Superior temporal gyrus (tissue), 1 donor: Measurements from ENCODE around the gene PLCL1.
"Not testable (repeated sequence)": the region's sequence is repeated elsewhere in the genome, so short reads cannot be mapped to it uniquely, and the experiment has no call there.

Experiments used
- DNase-seq: peaks from one replicate; pipeline ENCODE4 v3.0.0-alpha.2; 2016; ENCODE audit errors: extremely low spot score

PLCL1 gene

GRCh38 chr2:197997083-197997541, 192.7 kb downstream of the PLCL1 start:
- no peak for DNase-seq

DNA sequence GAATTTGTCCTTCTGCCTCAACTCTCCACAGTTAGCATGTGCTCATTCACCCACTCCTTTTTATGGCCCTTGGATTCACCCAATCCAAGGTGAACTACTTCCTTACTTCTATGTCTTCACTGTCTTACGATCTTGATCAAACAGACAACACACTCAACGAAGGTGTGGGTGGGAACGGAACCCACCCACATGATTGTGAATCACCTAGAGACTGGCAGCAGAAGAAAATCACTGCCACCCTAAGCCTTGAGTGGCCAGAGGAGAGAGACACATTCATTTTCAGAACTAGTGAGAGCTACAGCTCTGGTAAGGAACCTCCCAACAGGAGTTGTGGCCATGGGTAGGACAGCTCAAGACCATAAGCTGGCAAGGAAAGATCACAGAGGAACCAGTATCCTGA, 194.3 kb downstream of the PLCL1 start:
- no peak for DNase-seq

GRCh38 chr2:198000417-198000816, 196.0 kb downstream of the PLCL1 start:
- no peak for DNase-seq

GRCh38 chr2:198004173-198004572, 199.8 kb downstream of the PLCL1 start:
- DNase-seq: no peak

DNA sequence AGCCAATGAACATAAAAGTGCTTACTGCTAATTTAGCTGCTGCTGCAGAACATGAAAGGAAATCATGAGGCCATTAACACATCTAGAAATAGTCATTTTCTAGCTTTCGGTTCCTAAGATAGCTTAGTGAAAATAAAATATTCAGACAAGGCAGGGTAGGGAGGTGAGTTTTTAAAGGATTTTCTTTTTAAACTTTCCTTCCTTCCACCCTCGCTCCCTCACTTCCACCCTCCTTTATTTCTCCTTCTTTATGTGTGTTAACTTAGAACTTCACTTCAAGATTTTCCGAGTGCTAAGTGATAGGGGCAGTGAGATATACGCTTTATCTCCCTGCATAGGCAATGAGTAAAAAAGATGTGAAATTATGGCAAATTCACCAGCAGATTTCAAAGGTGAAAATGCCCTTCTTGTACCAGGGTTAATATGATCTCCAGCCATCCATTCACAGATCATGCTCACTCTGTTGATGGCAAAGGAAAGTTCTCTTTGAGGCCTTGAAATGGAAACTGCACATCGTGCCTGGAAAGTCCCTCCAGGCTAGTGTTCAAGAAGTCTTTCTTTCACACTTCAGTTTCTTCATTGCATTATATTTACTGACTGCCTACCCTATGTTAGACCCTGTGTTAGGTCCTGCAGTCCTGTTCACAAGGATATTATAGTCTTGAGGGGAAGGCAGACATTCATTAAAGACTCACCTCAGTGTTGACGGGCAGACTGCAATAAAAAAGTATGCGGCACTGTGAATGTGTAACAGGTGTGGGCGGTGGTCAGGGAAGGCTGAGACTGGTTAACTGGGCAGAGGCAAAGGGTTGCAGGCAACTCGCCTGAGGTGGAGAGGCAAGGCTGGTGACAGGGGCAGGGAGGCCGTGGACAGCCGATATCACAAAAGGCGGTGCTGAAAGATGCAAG, 200.8 kb downstream of the PLCL1 start:
- DNase-seq: peak; percentile 36

DNA sequence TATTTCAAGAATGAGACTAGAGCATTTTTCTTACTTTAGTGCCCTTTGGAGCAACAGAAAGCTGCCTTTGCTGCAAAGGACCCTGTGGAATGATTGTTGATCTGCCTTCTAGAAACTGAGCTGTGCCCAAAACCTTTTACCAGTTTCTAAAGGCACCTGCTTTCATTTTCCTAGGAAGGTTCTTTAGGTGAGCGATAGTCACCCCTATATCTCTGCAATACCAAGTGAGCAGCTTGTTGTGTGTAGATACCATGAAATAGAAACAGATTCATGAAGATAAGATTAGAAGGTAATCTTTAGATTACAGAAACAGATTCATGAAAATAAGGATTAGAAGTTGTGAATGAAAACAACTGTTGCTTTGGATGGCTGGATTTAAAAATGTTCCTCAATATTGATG, 202.3 kb downstream of the PLCL1 start:
- no peak for DNase-seq

DNA sequence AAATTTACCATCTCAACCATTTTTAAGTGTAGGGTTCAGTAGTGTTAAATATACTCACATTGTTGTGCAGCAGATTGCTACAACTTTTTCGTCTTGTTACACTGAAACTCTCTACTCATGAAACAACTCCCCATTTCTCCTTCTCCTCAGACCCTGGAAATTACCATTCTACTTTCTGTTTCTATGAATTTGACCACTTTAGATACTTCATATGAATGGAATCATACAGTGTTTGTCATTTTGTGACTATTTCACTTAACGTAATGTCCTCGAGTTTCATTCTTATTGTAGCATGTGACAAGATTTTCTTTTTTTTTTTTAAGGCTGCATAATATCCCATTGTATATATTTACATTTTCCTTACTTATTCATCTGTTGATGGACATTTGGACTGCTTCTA, 203.8 kb downstream of the PLCL1 start:
- no peak for DNase-seq

GRCh38 chr2:198012025-198012424, 207.6 kb downstream of the PLCL1 start:
- DNase-seq: no peak

GRCh38 chr2:198016243-198016642, 211.8 kb downstream of the PLCL1 start:
- no peak for DNase-seq

GRCh38 chr2:198017068-198017467, 212.7 kb downstream of the PLCL1 start:
- DNase-seq: no peak

- DNase-seq: no peak
Observed at GRCh38 chr2:198028955-198029354, 224.6 kb downstream of the PLCL1 start.

- not testable (repeated sequence) for DNase-seq
Observed at GRCh38 chr2:198029576-198029975, 225.2 kb downstream of the PLCL1 start.

DNA sequence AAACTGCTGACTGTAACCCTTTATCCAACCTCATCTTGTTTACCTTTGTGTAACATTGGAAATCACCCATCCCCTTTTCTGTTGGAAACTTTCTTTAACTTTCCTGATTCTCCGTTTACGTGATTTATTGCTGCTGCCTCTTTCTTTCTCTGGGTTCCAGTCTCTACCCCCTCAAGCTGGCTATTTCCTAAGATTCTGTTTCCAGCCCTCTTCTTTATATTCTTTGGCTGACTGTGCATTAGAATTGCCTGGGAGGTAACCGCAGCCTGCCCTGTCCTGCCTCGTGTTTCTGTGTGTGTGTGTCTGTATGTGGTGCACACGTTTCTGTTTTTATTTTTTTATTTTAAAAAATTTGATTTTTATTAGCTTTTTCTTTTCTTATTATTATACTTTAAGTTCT, 229.2 kb downstream of the PLCL1 start:
- DNase-seq: no peak

GRCh38 chr2:198036029-198036879, 231.9 kb downstream of the PLCL1 start:
- no peak for DNase-seq

DNA sequence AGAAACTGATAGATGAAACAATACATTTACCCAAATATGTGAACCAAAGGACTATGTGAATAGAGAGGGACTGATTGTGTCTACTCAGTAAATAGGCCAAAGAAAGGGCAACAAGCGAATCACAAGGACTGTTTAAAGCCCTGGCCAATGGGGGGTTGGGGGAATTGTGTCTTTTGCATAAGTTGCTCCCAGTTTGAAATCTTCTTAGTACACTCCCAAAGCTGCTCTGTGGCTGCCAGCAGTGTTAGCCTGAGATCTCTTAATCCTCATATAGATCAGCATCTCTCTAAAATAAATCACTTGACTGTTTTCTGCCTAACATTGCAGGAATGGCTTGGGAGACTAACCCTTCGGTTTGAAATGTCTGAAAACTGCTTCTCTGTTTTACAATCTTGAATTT, 236.4 kb downstream of the PLCL1 start:
- no peak for DNase-seq

DNA sequence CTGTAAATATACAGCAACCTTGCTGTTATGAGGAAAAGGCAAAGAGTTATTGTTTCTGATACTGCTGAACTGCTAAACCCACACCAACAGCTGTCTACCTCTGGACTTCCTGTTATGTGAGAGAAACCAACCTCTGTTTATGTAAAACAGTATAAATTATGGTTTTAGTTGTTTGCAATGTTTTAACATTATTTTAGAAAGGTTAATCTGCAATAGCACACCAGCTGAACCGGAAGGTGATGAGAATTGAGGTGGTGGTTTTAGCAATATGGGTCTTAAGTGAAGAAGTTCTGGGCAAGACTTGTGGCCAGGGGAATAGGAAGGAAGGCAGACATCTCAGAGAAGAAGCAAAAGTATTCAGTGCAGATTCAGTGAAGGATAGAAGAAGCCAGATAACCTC, 237.8 kb downstream of the PLCL1 start:
- no peak for DNase-seq

DNA sequence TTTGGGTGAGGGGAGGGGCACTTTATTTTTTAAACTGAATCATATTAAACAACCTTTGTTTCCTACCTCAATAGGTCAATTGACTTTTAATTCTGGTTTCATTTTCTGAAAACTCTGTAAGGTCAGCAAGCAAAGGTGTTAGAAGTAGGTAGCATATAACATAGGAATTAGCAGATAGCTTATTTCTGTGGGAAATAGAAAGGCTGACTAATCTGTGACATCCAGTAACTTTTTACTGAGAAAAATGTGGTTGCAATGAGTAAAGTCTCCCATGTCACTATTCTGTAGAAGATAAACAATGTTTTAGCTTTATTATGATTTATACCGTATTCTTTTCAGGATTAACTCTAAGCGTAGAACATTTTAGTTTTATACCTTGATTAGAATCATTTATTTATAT, 240.4 kb downstream of the PLCL1 start:
- no peak for DNase-seq

DNA sequence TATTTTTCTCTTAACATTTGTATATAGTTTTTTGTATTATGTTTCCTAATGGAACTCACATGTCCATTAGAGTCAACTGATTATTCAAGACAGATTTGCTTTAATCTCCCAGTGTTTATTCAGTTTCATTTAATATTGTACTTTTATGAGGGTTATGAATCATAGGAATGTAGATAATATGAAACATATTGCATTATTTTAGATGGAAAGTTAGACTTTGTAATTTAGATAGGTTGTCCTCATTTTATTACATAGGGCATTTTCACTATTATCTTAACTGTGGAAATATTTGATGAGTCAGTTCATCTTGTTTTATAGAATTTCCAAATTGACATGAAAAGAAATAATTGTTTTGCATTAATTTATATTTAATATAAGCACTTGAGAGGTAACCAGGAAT, 240.8 kb downstream of the PLCL1 start:
- DNase-seq: no peak

DNA sequence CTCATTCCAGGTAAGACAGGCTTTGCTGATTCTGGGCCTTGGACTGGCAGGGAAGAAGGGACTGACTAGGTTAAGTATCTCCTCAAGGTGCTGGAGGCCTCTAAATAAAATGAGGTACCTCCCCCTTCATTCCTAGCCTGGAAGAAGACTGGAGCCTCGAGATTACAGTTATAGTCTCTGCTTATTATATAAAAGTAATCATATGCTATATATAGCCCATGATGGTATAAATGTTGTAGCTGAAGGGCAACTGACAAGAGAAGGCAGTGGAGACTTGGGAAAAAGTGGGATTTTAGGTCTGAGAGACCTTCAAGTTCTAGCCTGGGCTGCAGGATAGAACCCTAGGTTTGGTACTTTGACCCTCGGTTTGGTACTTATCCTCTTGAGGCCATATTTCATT, 248.3 kb downstream of the PLCL1 start:
- DNase-seq: no peak

DNA sequence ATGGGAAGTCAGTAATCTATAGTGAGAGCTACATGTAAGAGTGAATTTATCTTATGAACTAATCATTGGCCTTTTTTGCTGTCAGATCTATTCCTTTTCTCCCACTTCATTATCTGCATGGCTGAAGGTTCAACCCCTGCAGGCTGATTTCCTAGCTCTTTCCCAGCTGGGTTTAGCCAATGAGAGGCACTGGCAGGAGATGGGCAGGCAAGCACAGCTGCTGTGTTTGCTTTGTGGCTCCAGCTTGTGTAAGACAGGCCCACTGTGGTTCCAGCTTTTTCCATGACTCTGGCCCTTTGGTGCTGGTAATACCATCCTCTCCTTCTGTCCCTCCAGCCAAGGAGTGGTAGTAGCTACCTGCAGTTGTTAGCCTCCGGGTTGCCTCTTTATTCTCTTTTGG, 248.8 kb downstream of the PLCL1 start:
- no peak for DNase-seq

DNA sequence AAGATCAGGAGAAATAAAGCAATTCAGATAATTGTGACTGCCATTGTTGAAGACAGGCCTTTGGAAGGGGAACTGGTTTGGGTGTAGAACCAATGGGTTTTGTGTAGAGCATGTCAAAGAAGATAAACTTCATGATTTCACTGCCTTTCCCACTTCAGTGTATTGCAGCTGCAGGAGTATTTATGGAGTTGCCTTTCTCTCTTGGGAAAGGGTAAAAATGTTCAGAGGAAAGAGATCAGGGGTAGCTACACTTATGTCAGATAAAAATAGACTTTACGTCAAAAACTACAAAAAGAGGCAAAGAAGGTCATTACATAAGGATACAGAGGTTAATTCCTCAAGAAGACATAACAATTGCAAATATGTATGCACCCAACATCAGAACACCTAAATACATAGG, 249.4 kb downstream of the PLCL1 start:
- DNase-seq: no peak

DNA sequence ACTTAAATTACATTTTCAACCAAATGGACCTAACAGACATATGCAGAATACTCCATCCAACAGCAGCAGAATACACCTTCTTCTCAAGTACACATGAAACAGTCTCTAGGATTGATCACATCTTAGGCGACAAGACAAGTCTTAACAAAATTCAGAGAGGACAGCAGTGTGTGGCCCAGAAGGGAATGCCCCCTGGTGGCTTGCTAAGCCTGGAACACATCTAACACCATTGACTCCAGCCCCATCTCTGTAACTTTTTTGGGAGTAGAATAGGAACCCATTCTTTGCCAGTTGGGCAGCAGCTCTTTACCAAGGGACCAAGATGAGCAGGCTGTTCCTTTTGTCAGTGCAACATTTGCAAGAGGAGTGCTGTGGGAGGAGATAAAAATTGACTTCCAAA, 249.9 kb downstream of the PLCL1 start:
- no peak for DNase-seq

DNA sequence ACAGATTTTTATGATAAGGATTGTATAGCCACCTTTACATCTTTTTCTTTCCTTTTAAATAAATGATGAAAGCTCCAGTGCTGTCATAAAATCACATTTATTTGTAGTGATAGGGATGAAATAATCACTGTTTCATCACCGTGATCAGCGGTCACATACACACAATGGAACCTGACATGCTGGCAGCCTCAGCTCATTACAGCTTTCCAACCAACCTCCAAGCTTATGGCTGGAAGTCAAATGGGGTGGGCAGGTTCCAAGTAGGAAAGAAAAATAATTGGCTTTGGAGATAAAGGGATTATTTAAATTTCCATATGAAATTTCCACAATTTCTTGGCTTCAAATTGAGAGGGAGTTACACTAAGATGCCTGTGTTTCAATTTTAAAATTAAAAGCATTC, 251.3 kb downstream of the PLCL1 start:
- DNase-seq: no peak
